SU-DHL-6 (cell line): ENCODE measurements around the gene FOXE1.

Experiments used
- CTCF ChIP-seq: fragments of 200-600 bp; sonication (generic); IDR thresholded peaks from one replicate; pipeline ENCODE4 v1.5.1; 2017; ENCODE audit warnings: antibody characterized with exemption, mild to moderate bottlenecking, low read length, moderate library complexity; ENCODE audit not compliant: insufficient read depth, poor library complexity, severe bottlenecking
- EZH2phosphoT487 ChIP-seq: fragments of 200-600 bp; sonication (generic), shearing (Covaris generic); conservative IDR thresholded peaks from 2 replicates; pipeline ENCODE4 v1.6.1; 2018; ENCODE audit warnings: mild to moderate bottlenecking, antibody characterized with exemption, low read length, moderate library complexity, mixed read lengths

- TF ChIP-seq CTCF (no peak), EZH2phosphoT487 (no peak)
Observed at GRCh38 chr9:97866300-97866699, 13.3 kb downstream of the FOXE1 start.
